ENCODE results near the gene C10orf53. TPM values are rescaled to one million over a fixed set of nuclear protein-coding genes. Genes with fewer than 3 reads are reported as not detected.
A peak's percentile ranks its signal among the peaks of the same experiment; 100 is the strongest.

Gene C10orf53
- total RNA-seq, 1 donor from 2014 or later: not detected

GRCh38 chr10:49645417-49645816 is 34.0 kb upstream of the C10orf53 start:
- no peak overlapping the region for H3K4me3 ChIP-seq
- H3K36me3 ChIP-seq: no peaks in the 10 kb centered on the region
- no peaks in the 10 kb centered on the region for H3K4me1 ChIP-seq
- no peaks in the 10 kb centered on the region for H3K9me3 ChIP-seq
- TF ChIP-seq CTCF (IDR thresholded peaks at IDR 0.05) (no peak), POLR2A (IDR thresholded peaks at IDR 0.05) (no peak), POLR2AphosphoS5 (IDR thresholded peaks at IDR 0.05; ENCODE audit: insufficient read depth in 1 of 2, low read depth in 1 of 2) (no peak)
- DNase-seq (ENCODE audit: extremely low spot score in 2 of 2): no peak
- H3K27ac ChIP-seq: no peak overlapping the region
- no peaks in the 10 kb centered on the region for H3K27me3 ChIP-seq
- intact Hi-C loops (cut with DNase I): no loop called here

DNA sequence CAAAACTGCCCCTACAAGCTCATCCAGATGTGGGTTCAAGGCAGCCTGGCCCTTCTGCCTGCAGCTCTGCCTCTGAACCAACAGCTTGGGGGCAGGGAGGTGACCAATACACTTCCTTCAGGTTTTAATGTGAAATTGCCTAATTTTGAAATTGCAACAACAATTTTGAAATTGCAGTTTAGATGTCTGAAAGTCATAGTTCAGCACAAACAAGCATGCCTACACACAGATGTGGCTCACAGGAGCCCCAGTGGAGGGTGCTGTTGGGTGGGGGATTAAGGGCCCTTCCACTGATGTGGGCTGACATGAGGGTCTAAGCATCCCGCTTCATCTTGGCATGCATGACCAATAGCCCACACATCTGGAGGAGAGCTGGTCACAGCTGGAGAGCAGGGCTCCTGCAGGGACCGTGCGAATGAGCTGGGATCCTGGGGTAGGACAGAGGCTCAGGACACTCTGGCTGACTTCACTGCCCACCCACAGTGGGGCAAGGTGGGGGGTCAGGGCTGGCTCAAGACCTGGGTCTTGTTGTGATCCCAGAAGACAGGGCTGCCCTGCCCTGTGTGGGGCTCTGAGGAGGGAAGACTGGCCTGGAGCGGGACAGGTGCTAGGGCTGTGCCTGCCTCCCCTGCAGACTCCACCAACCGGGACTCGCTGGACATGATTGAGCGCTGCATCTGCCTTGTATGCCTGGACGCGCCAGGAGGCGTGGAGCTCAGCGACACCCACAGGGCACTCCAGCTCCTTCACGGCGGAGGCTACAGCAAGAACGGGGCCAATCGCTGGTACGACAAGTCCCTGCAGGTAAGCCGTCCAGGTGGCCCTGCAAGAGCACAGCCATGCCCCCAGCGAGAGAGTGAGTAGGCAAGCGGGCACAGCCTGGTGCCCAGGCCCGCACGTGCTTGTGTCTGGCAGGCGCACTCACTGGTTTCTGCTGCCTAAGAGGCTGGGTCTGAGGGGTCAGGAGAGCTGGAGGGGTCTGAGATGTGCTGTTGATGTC is 33.3 kb upstream of the C10orf53 start:
- TF ChIP-seq POLR2A (IDR thresholded peaks at IDR 0.05) (no peak), POLR2AphosphoS5 (IDR thresholded peaks at IDR 0.05; ENCODE audit: insufficient read depth in 1 of 2, low read depth in 1 of 2) (no peak), CTCF (IDR thresholded peaks at IDR 0.05) (no peak)
- peak; percentile 81 to 82 for DNase-seq (ENCODE audit: extremely low spot score in 2 of 2)
- H3K4me1 ChIP-seq: no peaks in the 10 kb centered on the region
- no peak overlapping the region for H3K27ac ChIP-seq
- H3K27me3 ChIP-seq: no peaks in the 10 kb centered on the region
- intact Hi-C loops (cut with DNase I): no loop called here
- no peaks in the 10 kb centered on the region for H3K36me3 ChIP-seq
- H3K4me3 ChIP-seq: no peak overlapping the region
- no peaks in the 10 kb centered on the region for H3K9me3 ChIP-seq

DNA sequence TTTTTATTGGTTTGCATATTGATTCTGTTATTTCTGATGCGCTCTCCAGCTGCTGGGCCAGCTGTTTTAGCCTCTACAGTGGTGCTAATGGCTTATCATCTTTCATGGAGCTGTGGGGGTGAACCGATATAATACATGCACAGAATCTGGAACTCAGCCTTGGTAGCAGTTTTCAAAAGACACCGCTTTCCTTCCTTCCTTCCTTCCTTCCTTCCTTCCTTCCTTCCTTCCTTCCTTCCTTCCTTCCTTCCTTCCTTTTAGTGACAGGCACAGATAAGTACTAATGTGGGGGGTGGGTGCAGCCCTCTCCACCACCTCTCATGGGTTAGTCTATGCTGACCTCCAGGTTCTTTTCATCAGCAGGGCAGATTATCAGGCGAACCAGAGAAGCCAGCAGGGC is 31.9 kb upstream of the C10orf53 start:
- Histone ChIP-seq H3K27ac (no peak overlapping the region), H3K4me3 (no peak overlapping the region), H3K4me1 (no peaks in the 10 kb centered on the region), H3K9me3 (no peaks in the 10 kb centered on the region), H3K27me3 (no peaks in the 10 kb centered on the region), H3K36me3 (no peaks in the 10 kb centered on the region)
- TF ChIP-seq CTCF (IDR thresholded peaks at IDR 0.05) (no peak), POLR2A (IDR thresholded peaks at IDR 0.05) (no peak), POLR2AphosphoS5 (IDR thresholded peaks at IDR 0.05; ENCODE audit: insufficient read depth in 1 of 2, low read depth in 1 of 2) (no peak)
- DNase-seq (ENCODE audit: extremely low spot score in 2 of 2): peak; percentile 40 to 67
- intact Hi-C loops (cut with DNase I): no loop called here

DNA sequence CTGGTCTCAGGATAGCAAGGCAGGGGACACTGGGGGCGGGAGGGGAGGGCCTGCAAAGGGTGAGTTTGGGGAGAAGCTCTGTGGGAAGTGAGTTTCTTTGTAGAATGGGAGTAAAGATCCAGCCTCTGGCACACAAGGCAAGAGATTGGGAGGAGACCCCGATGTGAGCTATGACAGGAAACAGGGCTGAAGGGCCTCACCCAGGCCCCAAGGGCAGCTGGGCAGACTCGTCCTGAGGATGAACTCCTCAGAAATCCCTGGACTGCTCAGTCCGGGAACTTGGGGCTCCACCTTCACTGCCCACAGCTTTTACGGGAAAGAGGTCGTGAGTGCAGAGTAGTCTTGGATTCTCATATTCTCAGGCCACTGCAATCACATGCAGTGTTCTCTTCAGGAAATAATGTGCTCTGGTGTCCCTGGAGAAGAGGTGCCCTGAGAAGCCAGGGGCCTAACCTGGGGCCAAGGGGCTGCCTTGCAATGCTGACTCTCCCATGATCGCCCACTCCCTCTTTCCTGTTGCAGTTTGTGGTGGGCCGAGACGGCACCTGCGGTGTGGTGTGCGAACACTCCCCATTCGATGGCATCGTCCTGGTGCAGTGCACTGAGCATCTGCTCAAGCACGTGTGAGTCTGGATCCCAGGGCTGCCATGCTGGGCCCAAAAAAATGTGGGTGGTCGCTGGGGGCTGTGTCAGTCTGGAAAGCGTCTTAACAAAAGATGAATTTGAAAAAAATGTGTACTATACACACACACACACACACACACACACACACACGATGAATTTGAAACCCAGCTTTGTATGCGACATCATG is 31.3 kb upstream of the C10orf53 start:
- no peaks in the 10 kb centered on the region for H3K27me3 ChIP-seq
- no peaks in the 10 kb centered on the region for H3K9me3 ChIP-seq
- H3K4me1 ChIP-seq: no peaks in the 10 kb centered on the region
- TF ChIP-seq POLR2AphosphoS5 (IDR thresholded peaks at IDR 0.05; ENCODE audit: insufficient read depth in 1 of 2, low read depth in 1 of 2) (no peak), POLR2A (IDR thresholded peaks at IDR 0.05) (no peak), CTCF (IDR thresholded peaks at IDR 0.05) (no peak)
- H3K4me3 ChIP-seq: no peak overlapping the region
- intact Hi-C loops (cut with DNase I): no loop called here
- no peak overlapping the region for H3K27ac ChIP-seq
- no peaks in the 10 kb centered on the region for H3K36me3 ChIP-seq
- peak; percentile 72 for DNase-seq (ENCODE audit: extremely low spot score in 2 of 2)

All from vagina (tissue), 2 donors.